ENCODE data around the gene TMPRSS3.

TMPRSS3 gene

GRCh38 chr21:42414553-42414927 is 18.7 kb upstream of the TMPRSS3 start:
- H3K4me3 ChIP-seq (ENCODE audit: low read depth, low read length) = no peak overlapping the region
- DNase-seq (ENCODE audit: low read depth) = no peak
- no peak for TF ChIP-seq CTCF (conservative IDR thresholded peaks at IDR 0.05; ENCODE audit: low read depth, low read length)

- no peak for DNase-seq (ENCODE audit: low read depth)
- TF ChIP-seq CTCF (conservative IDR thresholded peaks at IDR 0.05; ENCODE audit: low read depth, low read length) = no peak
- H3K4me3 ChIP-seq (ENCODE audit: low read depth, low read length) = no peak overlapping the region
Observed at GRCh38 chr21:42414066-42414465, 18.2 kb upstream of the TMPRSS3 start.

- DNase-seq (ENCODE audit: low read depth) = no peak
- TF ChIP-seq CTCF (conservative IDR thresholded peaks at IDR 0.05; ENCODE audit: low read depth, low read length) = no peak
- H3K4me3 ChIP-seq (ENCODE audit: low read depth, low read length) = no peak overlapping the region
Observed at GRCh38 chr21:42413500-42413899, 17.6 kb upstream of the TMPRSS3 start.

- H3K4me3 ChIP-seq (ENCODE audit: low read depth, low read length) = no peak overlapping the region
- no peak for TF ChIP-seq CTCF (conservative IDR thresholded peaks at IDR 0.05; ENCODE audit: low read depth, low read length)
- DNase-seq (ENCODE audit: low read depth) = no peak
Observed at GRCh38 chr21:42413093-42413492, 17.2 kb upstream of the TMPRSS3 start.

DNA sequence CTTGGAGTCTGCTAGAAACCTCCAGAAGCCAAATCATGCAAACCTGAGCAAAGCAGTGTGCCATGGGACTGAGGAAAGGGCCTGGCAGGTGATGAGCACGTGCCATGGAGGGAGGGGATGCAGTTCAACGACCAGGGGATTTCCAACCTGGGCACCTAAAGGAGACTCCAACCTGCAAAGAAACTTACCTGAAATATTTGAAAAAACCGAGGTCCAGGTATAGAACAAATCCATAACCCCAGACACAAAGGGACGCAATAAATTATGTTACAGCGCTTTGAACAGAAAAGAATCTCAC is 16.7 kb upstream of the TMPRSS3 start:
- TF ChIP-seq CTCF (conservative IDR thresholded peaks at IDR 0.05; ENCODE audit: low read depth, low read length) = no peak
- DNase-seq (ENCODE audit: low read depth) = no peak
- no peak overlapping the region for H3K4me3 ChIP-seq (ENCODE audit: low read depth, low read length)

DNA sequence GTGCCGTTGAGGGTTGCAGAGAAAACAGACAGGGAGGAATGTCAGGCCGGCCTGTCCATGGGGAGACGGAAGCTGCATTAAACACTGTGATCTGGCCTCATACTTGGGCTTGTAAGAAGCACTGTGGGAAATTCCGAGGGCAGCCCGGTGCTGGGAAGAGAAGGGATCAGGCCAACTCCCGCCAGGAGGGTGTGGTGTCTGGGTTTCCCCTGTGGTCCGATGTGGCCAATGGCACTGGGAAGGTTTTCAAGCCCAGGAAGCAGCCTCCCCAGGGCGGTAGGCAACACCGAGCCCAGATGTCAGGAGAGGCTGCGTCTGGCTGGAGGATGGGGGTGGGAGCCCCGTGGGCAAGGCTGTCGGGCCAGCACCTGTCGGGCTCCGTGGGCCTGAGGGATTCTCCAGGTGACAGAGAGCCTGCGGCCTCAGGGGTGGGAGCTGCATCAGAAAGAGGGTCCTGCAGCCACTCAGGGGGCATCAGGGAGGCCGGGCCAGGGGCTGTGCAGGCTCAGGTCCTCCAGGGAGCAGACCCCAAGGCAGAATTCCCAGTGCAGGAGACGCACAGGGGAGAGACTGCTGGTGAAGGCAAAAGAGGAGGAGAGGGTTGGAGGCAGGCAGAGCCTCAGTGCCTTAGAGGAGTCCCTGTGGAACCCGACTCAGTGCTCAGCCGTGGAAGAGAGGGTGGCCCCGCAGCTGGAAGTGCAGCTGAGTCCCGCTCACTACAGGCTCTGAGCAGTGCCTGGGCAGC is 16.2 kb upstream of the TMPRSS3 start:
- no peak overlapping the region for H3K4me3 ChIP-seq (ENCODE audit: low read depth, low read length)
- peak; percentile 52 for DNase-seq (ENCODE audit: low read depth)
- no peak for TF ChIP-seq CTCF (conservative IDR thresholded peaks at IDR 0.05; ENCODE audit: low read depth, low read length)

DNA sequence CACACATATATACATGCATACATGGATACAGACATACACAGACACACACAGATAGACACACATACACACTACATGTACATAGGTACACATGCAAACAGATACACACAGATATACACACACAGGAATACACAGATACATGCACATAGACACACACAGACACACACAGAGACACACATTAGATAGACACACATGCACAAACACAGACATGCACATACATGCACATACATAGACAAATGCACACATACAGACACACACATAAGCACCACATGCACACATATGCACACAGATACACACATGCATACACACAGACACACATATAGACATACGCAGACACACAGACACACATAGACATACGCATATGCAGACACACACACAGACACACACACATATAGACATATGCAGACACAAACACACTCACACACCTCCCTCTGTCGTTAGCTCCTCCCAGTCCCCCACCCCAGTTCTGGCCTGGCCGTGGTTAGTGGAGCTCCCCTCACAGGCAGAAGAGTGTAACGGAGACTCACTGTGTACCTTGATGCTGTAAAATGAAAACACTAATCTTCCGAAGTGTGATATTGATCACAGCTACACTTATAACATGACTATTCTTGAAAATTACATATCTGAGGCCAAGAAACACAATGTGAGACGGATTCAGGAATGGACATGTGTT is 15.5 kb upstream of the TMPRSS3 start:
- H3K4me3 ChIP-seq (ENCODE audit: low read depth, low read length) = no peak overlapping the region
- peak; percentile 35 for TF ChIP-seq CTCF (conservative IDR thresholded peaks at IDR 0.05; ENCODE audit: low read depth, low read length)
- DNase-seq (ENCODE audit: low read depth) = no peak
